IPS-20b (cell line): ENCODE data around the gene ENTREP3.
"Not testable (repeated sequence)": the region's sequence is repeated elsewhere in the genome, so short reads cannot be mapped to it uniquely, and the experiment has no call there.

ENCODE experiments used
- H3K27ac ChIP-seq: one replicate; pipeline ENCODE4 v1.5.1; 2013; ENCODE audit warnings: low read length
- H3K27me3 ChIP-seq: 2 replicates; pipeline ENCODE4 v1.6.1; 2013; ENCODE audit warnings: mild to moderate bottlenecking, low read length, inconsistent platforms; ENCODE audit not compliant: insufficient read depth
- H3K36me3 ChIP-seq: 2 replicates; pipeline ENCODE4 v1.6.1; 2013; ENCODE audit warnings: low read depth, mild to moderate bottlenecking, inconsistent platforms, low read length, moderate library complexity; ENCODE audit not compliant: insufficient read depth
- H3K4me1 ChIP-seq: 2 replicates; pipeline ENCODE4 v1.6.1; 2013; ENCODE audit warnings: mild to moderate bottlenecking, control low read depth, inconsistent platforms, low read length, moderate library complexity; ENCODE audit not compliant: insufficient read depth
- H3K4me3 ChIP-seq: 2 replicates; pipeline ENCODE4 v1.5.1; 2013; ENCODE audit warnings: mild to moderate bottlenecking, low read length, inconsistent platforms
- H3K9ac ChIP-seq: 2 replicates; pipeline ENCODE4 v1.6.1; 2013; ENCODE audit warnings: low read depth, mild to moderate bottlenecking, inconsistent platforms, low read length, moderate library complexity
- H3K9me3 ChIP-seq: 2 replicates; pipeline ENCODE4 v1.6.1; 2013; ENCODE audit warnings: mild to moderate bottlenecking, low read depth, low read length, inconsistent platforms; ENCODE audit not compliant: insufficient read depth

ENTREP3 gene

GRCh38 chr1:155228096-155228427, 27.2 kb downstream of the ENTREP3 start:
- Histone ChIP-seq H3K36me3 (peaks cover 10% of the 10 kb centered on the region; the same call in 1 of the 2 replicates), H3K9ac (peak overlapping the region; percentile 87), H3K9me3 (no peaks in the 10 kb centered on the region), H3K27me3 (peaks cover 10% of the 10 kb centered on the region), H3K4me3 (peak overlapping the region; percentile 95), H3K27ac (peak overlapping the region; percentile 83), H3K4me1 (peaks cover 4% of the 10 kb centered on the region)

GRCh38 chr1:155227261-155228095, 27.8 kb downstream of the ENTREP3 start:
- H3K4me3 ChIP-seq, result peak overlapping the region; percentile 95
- peak overlapping the region; percentile 97 for H3K9ac ChIP-seq
- peaks cover 10% of the 10 kb centered on the region for H3K27me3 ChIP-seq
- H3K9me3 ChIP-seq, result no peaks in the 10 kb centered on the region
- peaks cover 10% of the 10 kb centered on the region; the same call in 1 of the 2 replicates for H3K36me3 ChIP-seq
- peak overlapping the region; percentile 93 for H3K27ac ChIP-seq
- H3K4me1 ChIP-seq, result peaks cover 4% of the 10 kb centered on the region

GRCh38 chr1:155226910-155227260, 28.4 kb downstream of the ENTREP3 start:
- Histone ChIP-seq H3K27ac (peak overlapping the region; percentile 93), H3K9ac (peak overlapping the region; percentile 97), H3K27me3 (peaks cover 10% of the 10 kb centered on the region), H3K4me1 (peaks cover 4% of the 10 kb centered on the region), H3K9me3 (no peaks in the 10 kb centered on the region), H3K4me3 (peak overlapping the region; percentile 95), H3K36me3 (peaks cover 10% of the 10 kb centered on the region; the same call in 1 of the 2 replicates)

DNA sequence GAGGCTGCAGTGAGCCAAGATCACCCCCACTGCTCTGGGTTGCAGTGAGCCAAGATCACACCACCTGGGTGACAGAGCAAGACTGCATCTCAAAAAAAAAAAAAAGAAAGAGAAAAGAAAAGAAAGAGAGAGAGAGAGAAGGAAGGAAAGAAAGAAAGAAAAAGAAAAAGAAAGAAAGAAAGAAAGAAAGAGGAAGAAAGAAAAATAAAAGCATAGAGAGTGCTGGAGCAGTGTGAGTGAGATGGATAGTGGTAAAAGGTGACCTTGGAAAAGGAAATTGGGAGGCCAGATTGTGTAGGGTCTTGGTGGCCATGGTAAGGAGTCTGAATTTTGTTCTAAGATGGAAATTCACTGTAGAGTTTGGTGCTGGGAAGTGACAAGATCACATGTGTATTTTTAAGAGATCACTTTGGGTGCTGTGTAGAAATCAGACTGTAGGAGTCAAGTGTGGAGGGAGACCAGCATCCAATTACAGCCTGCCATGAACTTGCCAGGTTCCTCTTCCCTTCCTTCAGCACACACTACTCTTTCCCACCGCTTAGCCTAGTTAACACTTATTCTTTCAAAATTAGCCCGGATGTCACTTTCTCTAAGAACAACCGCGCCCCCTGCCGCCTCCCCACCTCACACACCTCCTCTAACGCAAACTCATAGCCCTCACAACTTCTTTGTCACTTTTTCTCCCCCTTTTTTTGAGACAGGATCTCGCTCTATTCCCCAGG, 28.9 kb downstream of the ENTREP3 start:
- Histone ChIP-seq H3K9ac (peak overlapping the region; percentile 97), H3K4me1 (peaks cover 4% of the 10 kb centered on the region), H3K27me3 (peaks cover 10% of the 10 kb centered on the region), H3K9me3 (no peaks in the 10 kb centered on the region), H3K4me3 (peak overlapping the region; percentile 95), H3K36me3 (peaks cover 10% of the 10 kb centered on the region; the same call in 1 of the 2 replicates), H3K27ac (peak overlapping the region; percentile 93)

DNA sequence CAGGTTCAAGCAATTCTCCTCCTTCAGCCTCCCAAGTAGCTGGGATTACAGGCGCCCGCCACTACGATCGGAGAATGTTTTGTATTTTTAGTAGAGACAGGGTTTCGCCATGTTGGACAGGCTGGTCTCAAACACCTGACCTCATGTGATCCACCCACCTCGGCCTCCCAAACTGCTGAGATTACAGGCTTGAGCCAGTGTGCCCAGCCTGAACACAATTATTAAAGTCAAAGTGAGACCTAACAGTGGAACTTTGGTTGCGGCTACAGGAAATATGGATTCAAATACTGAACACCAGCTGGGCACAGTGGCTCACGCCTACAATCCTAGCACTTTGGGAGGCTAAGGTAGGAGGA, 29.9 kb downstream of the ENTREP3 start:
- not testable (repeated sequence) for H3K9ac ChIP-seq

DNA sequence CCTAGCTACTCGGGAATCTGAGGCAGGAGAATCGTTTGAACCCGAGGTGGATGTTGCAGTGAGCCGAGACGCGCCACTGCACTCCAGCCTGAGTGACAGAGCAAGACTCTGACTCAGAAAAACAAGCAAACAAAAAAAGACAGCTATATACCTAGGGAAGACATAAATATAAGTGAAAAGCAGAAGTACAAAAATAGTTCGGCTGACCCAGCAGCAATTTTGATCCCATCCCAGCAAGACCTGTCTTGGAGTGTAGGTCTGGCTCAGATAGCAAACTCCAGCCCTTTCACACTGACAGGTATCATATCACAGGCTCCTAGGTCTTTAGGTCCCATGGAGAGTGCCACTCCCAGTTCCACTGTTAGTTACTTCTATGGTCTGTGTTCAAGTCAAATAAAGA, 32.2 kb downstream of the ENTREP3 start:
- Histone ChIP-seq H3K9me3 (no peaks in the 10 kb centered on the region), H3K27ac (no peak overlapping the region)

More for the DNA sequence above, 29.9 kb downstream of the ENTREP3 start:
- H3K36me3 ChIP-seq, H3K4me3 ChIP-seq, H3K9me3 ChIP-seq, H3K27ac ChIP-seq, H3K4me1 ChIP-seq, H3K27me3 ChIP-seq: not testable (repeated sequence)

GRCh38 chr1:155220211-155220965, 34.9 kb downstream of the ENTREP3 start:
- H3K9ac ChIP-seq, H3K4me3 ChIP-seq, H3K27me3 ChIP-seq, H3K27ac ChIP-seq, H3K9me3 ChIP-seq, H3K4me1 ChIP-seq, H3K36me3 ChIP-seq: not testable (repeated sequence)

More for the DNA sequence above, 32.2 kb downstream of the ENTREP3 start:
- Histone ChIP-seq H3K27me3 (no peaks in the 10 kb centered on the region), H3K4me1 (peaks cover 3% of the 10 kb centered on the region), H3K4me3 (no peak overlapping the region), H3K36me3 (peaks cover 10% of the 10 kb centered on the region; the same call in 1 of the 2 replicates), H3K9ac (no peak overlapping the region)

DNA sequence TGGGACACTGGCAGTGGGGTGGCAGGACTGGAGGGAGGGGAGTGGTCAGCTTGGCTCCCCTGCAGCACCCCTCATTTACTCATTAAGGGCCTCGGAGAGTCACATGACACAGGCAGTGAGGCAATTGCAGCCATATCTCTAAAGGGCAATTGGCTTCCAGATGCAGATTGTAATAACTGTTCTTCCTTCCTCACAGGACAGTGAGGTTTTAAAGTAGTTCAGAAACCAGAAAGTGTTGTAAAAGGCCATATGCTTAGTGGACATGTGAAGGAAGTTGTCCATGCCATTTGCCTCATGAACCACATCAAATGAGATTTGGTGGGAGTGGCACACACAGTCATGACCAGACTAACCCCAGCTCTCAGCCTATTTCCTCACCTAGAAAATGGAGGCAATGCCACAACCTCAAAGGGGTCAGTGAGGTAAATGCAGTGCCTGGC, 35.7 kb downstream of the ENTREP3 start:
- Histone ChIP-seq H3K36me3 (peaks cover 6% of the 10 kb centered on the region; the same call in 1 of the 2 replicates), H3K27me3 (no peaks in the 10 kb centered on the region), H3K9ac (no peak overlapping the region), H3K4me3 (0 out of 2 replicates have a peak overlapping the region, but pooled peaks have one; percentile 6), H3K27ac (no peak overlapping the region), H3K4me1 (no peaks in the 10 kb centered on the region; the same call in none of the 2 replicates), H3K9me3 (no peaks in the 10 kb centered on the region)

DNA sequence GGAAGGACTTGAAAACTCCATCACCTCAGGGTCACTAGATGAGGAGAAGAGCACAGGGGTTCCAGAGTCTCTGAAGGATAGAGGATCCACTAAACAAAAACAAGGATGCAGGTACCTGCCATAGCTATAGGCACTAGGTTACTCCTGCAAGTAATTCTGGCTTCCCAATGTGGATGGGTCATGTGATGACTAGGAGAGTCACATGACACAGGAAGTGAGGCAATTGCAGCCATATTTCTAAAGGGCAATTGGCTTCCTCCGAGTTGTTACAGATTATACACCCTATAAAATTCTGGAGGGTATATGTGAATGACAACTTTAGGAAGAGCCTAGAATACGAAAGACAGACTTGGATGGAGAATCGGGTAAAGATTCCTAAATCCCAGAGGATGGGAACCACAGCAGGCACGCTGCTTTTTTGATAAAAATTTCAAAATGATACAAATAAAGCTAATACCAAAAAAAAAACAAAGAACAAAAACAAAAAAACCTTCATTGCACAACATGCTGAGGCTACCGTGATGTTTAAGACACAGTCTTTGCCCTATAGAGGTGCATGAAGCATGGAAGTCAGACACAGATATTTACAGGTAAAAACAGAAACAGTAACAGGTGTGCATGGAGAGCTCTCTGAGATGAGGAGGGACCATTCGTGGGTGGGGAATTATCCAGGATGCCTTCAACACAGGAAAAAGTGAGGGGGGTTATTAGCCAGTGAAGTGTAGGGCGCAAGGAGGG, 36.3 kb downstream of the ENTREP3 start:
- Histone ChIP-seq H3K27me3 (no peaks in the 10 kb centered on the region), H3K4me3 (0 out of 2 replicates have a peak overlapping the region, but pooled peaks have one; percentile 6), H3K9me3 (no peaks in the 10 kb centered on the region), H3K9ac (no peak overlapping the region), H3K27ac (no peak overlapping the region), H3K4me1 (no peaks in the 10 kb centered on the region; the same call in none of the 2 replicates), H3K36me3 (peaks cover 4% of the 10 kb centered on the region; the same call in 1 of the 2 replicates)

DNA sequence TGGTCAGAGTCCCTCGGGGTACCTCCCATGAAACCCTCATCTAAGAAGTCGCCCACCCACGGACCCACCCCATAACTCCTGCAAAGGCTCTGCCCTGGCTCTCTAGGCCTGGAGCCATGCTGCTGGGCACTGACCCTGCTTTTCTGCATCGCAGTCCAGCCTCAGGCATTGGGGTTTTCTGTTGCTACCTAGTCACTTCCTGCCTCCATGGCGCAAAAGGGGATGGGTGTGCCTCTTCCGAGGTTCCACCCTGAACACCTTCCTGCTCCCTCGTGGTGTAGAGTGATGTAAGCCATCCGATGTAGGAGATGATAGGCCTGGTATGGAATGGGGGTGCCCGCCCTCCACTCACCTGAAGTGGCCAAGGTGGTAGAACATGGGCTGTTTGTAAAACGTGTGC, 40.6 kb downstream of the ENTREP3 start:
- not testable (repeated sequence) for H3K4me1 ChIP-seq, H3K9me3 ChIP-seq, H3K4me3 ChIP-seq, H3K9ac ChIP-seq, H3K27me3 ChIP-seq, H3K36me3 ChIP-seq, H3K27ac ChIP-seq

DNA sequence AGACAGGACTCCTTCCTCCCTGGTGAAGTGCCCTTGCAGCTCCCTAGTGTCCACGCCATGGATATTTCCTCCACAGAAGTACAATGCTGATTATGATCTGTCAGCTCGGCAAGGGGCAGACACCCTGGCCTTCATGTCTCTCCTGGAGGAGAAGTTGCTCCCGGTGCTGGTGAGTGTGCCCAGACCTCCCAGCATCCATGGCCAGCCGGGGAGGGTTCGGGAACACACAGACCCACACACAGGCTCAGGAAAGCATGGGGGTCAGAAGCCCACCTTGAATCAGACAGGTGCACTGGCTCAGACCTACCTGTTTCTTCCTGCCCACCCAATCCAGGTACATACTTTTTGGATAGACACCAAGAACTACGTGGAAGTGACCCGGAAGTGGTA, 43.2 kb downstream of the ENTREP3 start:
- H3K9me3 ChIP-seq, H3K27ac ChIP-seq, H3K36me3 ChIP-seq, H3K4me3 ChIP-seq, H3K9ac ChIP-seq, H3K27me3 ChIP-seq: not testable (repeated sequence)
- H3K4me1 ChIP-seq, result peaks cover 14% of the 10 kb centered on the region; the same call in 1 of the 2 replicates
